Suprapubic skin (tissue), 3 donors: ENCODE data around the gene DEFB113.

Experiments
- CTCF ChIP-seq, 2 donors: fragments of 200-600 bp in 1 of 2; fragments of 450-650 bp in 1 of 2; sonication (generic) in 1 of 2; IDR thresholded peaks; one replicate each; pipeline ENCODE4 v1.5.1; 2016 to 2019; ENCODE audit warnings: antibody characterized with exemption in 2 of 2, mild to moderate bottlenecking in 1 of 2, moderate library complexity in 1 of 2
- POLR2A ChIP-seq, 2 donors: fragments of 450-650 bp; IDR thresholded peaks; one replicate each; pipeline ENCODE4 v1.6.1; 2017; ENCODE audit warnings: antibody characterized with exemption in 2 of 2, mild to moderate bottlenecking in 2 of 2, moderate library complexity in 2 of 2

- TF ChIP-seq POLR2A (IDR thresholded peaks at IDR 0.05) = no peak
- no peak for TF ChIP-seq CTCF (IDR thresholded peaks at IDR 0.05)
Observed at GRCh38 chr6:49988900-49989299, 19.5 kb upstream of the DEFB113 start.
